ENCODE measurements around the gene GRAMD1A. TPM values are rescaled to one million over a fixed set of nuclear protein-coding genes. Genes with fewer than 3 reads are reported as not detected.

Gene GRAMD1A
- total and polyA plus RNA-seq, 9 of the 15 experiments (the other 6 are each of a cell fraction or from before 2014, with no cell fraction given): 1.4 to 63.8 (median 38.5) TPM

DNA sequence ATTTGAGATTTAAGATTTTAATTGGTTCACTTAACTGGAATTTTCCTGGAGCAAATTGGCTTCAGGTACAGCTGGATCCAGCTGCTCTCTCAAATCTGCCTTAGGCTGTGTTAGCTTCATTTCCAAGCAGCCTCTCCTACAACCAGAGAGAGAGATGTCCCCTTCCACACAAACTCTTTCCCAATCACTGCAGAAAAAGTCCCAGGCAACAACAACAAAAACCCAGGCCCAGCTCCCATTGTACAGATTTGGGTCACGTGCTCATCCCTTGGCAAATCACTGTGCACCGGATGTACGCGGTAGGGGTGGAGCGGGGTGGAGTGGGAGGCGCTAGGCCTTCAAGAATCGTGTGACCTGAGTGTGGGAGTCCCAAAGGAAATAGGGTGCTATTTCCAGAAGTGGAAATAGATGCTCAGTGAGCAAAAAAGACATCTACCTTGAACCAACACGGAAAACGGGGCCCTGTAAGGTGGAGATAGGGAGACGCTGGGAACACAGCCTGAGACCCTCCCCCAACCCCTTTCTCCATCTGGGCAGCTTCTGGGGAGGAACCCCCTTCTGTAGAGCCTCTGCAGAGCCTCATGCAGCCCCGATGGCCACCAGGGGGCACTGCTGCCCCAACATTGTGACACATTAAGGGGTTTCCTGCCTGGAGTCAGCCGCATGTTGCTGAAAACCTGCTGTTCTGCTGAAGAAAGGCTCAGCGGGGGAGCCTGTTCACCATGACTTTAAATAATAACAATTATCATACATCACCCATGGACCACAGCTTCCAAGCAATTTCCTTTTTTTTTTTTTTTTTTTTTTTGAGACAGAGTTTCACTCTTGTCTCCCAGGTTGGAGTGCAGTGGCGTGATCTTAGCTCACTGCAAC is 66.8 kb downstream of the GRAMD1A start (continued):
- TF ChIP-seq, protein P1, sequence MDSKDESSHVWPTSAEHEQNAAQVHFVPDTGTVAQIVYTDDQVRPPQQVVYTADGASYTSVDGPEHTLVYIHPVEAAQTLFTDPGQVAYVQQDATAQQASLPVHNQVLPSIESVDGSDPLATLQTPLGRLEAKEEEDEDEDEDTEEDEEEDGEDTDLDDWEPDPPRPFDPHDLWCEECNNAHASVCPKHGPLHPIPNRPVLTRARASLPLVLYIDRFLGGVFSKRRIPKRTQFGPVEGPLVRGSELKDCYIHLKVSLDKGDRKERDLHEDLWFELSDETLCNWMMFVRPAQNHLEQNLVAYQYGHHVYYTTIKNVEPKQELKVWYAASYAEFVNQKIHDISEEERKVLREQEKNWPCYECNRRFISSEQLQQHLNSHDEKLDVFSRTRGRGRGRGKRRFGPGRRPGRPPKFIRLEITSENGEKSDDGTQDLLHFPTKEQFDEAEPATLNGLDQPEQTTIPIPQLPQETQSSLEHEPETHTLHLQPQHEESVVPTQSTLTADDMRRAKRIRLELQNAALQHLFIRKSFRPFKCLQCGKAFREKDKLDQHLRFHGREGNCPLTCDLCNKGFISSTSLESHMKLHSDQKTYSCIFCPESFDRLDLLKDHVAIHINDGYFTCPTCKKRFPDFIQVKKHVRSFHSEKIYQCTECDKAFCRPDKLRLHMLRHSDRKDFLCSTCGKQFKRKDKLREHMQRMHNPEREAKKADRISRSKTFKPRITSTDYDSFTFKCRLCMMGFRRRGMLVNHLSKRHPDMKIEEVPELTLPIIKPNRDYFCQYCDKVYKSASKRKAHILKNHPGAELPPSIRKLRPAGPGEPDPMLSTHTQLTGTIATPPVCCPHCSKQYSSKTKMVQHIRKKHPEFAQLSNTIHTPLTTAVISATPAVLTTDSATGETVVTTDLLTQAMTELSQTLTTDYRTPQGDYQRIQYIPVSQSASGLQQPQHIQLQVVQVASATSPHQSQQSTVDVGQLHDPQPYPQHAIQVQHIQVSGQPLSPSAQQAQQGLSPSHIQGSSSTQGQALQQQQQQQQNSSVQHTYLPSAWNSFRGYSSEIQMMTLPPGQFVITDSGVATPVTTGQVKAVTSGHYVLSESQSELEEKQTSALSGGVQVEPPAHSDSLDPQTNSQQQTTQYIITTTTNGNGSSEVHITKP (IDR thresholded peaks at IDR 0.05; ENCODE audit: partially characterized antibody): peak; percentile 17
- no peak for TF ChIP-seq HDAC6 (IDR thresholded peaks at IDR 0.05; ENCODE audit: low read depth, low read length)
- TF ChIP-seq, protein P2, sequence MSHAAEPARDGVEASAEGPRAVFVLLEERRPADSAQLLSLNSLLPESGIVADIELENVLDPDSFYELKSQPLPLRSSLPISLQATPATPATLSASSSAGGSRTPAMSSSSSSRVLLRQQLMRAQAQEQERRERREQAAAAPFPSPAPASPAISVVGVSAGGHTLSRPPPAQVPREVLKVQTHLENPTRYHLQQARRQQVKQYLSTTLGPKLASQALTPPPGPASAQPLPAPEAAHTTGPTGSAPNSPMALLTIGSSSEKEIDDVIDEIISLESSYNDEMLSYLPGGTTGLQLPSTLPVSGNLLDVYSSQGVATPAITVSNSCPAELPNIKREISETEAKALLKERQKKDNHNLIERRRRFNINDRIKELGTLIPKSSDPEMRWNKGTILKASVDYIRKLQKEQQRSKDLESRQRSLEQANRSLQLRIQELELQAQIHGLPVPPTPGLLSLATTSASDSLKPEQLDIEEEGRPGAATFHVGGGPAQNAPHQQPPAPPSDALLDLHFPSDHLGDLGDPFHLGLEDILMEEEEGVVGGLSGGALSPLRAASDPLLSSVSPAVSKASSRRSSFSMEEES (CRISPR knock-in tag; IDR thresholded peaks at IDR 0.05): peak; percentile 94
- TF ChIP-seq BCOR (IDR thresholded peaks at IDR 0.05): peak; percentile 90
- peak; percentile 51; the same call in 1 of the 2 replicates for TF ChIP-seq ZC3H11A (IDR thresholded peaks at IDR 0.05; ENCODE audit: low read depth, low read length)
- TF ChIP-seq MAZ (CRISPR knock-in tag; conservative IDR thresholded peaks at IDR 0.05 in 1 of 2, IDR thresholded peaks at IDR 0.05 in 1 of 2): peak in 1 of 2 experiments; percentile 59; a peak in 2 of 4 replicates
- TF ChIP-seq TAL1 (IDR thresholded peaks at IDR 0.05): 0 out of 2 replicates have a peak, but pooled peaks have one; percentile 8
- peak in 1 of 2 experiments; percentile 33 for TF ChIP-seq E2F6 (IDR thresholded peaks at IDR 0.05; ENCODE audit: borderline replicate concordance in 1 of 2, extremely low read depth in 1 of 2, insufficient read depth in 1 of 2, insufficient read length in 1 of 2, low read depth in 1 of 2, low read length in 1 of 2, poor library complexity in 1 of 2, severe bottlenecking in 1 of 2)
- peak; percentile 83 for TF ChIP-seq ZBTB7A (IDR thresholded peaks at IDR 0.05; ENCODE audit: borderline replicate concordance, control insufficient read depth, low read depth, low read length)
- TF ChIP-seq CBX3 (IDR thresholded peaks at IDR 0.05; ENCODE audit: borderline replicate concordance in 1 of 2, low read length in 2 of 2): peak in 1 of 2 experiments; percentile 24; a peak in 1 of 3 replicates
- TF ChIP-seq TRIM28 (IDR thresholded peaks at IDR 0.05): no peak
- TF ChIP-seq XRCC3 (IDR thresholded peaks at IDR 0.05): no peak
- peak; percentile 80 for TF ChIP-seq RBM25 (IDR thresholded peaks at IDR 0.05; ENCODE audit: low read depth, low read length, severe bottlenecking)
- peak in 1 of 2 experiments; percentile 48; a peak in 2 of 4 replicates for TF ChIP-seq MNT (conservative IDR thresholded peaks at IDR 0.05)
- peak; percentile 26 for TF ChIP-seq TBP (optimal IDR thresholded peaks at IDR 0.05; ENCODE audit: low read depth, low read length)
- peak; percentile 42; the same call in 1 of the 2 replicates for TF ChIP-seq ATF7 (IDR thresholded peaks at IDR 0.05)
- TF ChIP-seq MYNN (IDR thresholded peaks at IDR 0.05): 0 out of 2 replicates have a peak, but pooled peaks have one; percentile 16
- no peak for TF ChIP-seq MYNN (CRISPR knock-in tag; IDR thresholded peaks at IDR 0.05)
